AG04449 (cell line): ENCODE results near the gene RBM33.

Experiments used
- CTCF ChIA-PET: fragments of 350-600 bp; formaldehyde crosslinking; extraction: SDS; loops from one replicate; lab custom pipeline; 2021; ENCODE audit warnings: antibody characterized with exemption; lab: Yijun Ruan, JAX
- POLR2A ChIA-PET: fragments of 400-600, 350-600 bp; formaldehyde crosslinking; extraction: SDS; loops from one replicate; lab custom pipeline; 2020; ENCODE audit warnings: antibody characterized with exemption, inconsistent platforms; lab: Yijun Ruan, JAX
- DNase-seq: peaks from one replicate; pipeline ENCODE4 v3.0.0-alpha.2; 2010; ENCODE audit warnings: low read depth, low spot score
- H3K4me3 ChIP-seq: 2 replicates; pipeline ENCODE4 v1.5.1; 2011; ENCODE audit warnings: low read depth, mild to moderate bottlenecking, control low read depth, low read length
- TF ChIP-seq, protein P1 (sequence below): IDR thresholded peaks from one replicate; pipeline ENCODE4 v1.5.1; 2011; ENCODE audit warnings: mild to moderate bottlenecking, moderate library complexity, low read length, control low read depth, inconsistent platforms; ENCODE audit not compliant: insufficient read depth; ENCODE audit errors: missing control alignments

The RBM33 gene

DNA sequence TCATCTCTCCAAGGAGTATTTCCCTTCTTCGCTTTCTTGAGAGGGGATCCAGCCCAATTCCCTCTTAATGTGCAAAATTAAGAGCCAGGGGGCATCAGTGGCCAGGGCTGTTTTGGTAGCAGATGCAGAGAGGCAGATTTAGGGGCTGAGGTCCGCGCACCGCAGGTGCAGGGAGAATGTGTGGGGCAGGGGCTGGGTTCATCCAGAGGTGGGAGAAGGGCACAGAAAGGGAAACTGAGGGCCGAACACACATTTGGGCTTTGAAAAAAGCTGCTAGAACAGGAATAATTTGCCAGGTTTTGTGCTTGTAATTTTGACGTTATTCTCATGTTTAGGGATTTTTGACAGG is 174.3 kb downstream of the RBM33 start:
- no peak for DNase-seq
- no peak overlapping the region for H3K4me3 ChIP-seq
- ChIA-PET CTCF (no interaction called here), POLR2A (no interaction called here)
- TF ChIP-seq, protein P1, sequence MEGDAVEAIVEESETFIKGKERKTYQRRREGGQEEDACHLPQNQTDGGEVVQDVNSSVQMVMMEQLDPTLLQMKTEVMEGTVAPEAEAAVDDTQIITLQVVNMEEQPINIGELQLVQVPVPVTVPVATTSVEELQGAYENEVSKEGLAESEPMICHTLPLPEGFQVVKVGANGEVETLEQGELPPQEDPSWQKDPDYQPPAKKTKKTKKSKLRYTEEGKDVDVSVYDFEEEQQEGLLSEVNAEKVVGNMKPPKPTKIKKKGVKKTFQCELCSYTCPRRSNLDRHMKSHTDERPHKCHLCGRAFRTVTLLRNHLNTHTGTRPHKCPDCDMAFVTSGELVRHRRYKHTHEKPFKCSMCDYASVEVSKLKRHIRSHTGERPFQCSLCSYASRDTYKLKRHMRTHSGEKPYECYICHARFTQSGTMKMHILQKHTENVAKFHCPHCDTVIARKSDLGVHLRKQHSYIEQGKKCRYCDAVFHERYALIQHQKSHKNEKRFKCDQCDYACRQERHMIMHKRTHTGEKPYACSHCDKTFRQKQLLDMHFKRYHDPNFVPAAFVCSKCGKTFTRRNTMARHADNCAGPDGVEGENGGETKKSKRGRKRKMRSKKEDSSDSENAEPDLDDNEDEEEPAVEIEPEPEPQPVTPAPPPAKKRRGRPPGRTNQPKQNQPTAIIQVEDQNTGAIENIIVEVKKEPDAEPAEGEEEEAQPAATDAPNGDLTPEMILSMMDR = no peak

DNA sequence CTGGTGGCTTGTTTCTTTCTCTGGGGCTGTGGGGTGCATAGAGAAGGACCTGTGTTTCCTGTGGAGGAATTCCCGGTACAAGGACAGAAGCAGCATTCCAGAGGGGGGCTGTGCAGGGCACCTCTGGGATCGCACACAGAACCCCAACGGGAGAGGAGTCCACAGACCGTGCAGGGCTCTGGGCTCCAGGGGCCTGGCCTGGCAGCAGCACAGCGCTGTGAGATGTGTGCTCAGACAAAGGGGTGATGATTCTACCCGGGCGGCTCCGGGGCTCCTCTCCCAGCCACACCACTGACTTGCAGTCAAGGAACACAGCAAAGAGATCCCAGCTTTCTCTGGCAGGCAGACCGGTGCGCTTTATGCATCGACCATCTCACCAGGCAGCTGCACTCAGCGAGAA is 174.7 kb downstream of the RBM33 start:
- no peak for DNase-seq
- CTCF ChIA-PET = no interaction called here
- no peak overlapping the region for H3K4me3 ChIP-seq
- TF ChIP-seq, protein P1 = no peak
- POLR2A ChIA-PET = no interaction called here

DNA sequence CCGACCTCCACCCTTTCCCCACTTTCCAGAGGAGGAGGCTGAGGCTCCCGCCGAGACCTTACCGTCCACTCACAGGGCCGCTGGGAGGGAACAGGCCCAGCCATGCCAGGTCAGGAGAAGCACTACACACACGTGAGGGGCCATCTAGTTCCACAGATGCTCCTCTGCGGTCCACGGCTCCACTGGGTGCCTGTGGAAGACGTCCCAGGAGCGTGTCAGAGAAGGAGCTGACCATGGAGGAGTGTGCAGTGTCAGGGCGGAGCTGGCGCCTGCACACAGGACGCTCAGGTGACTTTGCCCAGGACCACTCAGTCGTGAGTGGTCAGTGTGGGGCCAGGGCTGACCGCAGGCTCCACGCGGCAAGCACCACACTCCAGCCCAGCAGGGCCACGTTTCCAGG is 175.8 kb downstream of the RBM33 start:
- POLR2A ChIA-PET = no interaction called here
- no peak for DNase-seq
- CTCF ChIA-PET = no interaction called here
- TF ChIP-seq, protein P1 = no peak
- H3K4me3 ChIP-seq = no peak overlapping the region

DNA sequence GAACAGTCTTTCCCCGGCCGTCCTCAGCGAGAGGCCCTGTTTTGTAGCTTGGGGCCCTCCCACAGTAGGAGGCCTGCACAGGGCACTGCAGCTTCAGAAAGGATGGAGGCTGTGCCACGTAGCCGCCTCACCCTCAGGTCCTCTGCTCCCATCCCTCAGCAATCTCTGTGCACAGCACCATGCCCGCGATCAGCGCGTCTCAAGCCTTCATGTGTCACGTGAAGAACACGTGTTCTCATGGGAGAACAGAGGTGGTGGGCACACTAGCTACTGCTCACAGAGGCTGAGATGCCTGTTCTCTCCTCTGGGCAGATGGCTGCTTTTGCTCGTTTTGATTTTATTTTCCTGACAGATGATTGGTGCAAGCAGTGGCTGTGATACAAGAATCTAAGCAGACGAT is 176.3 kb downstream of the RBM33 start:
- ChIA-PET POLR2A (no interaction called here), CTCF (no interaction called here)
- TF ChIP-seq, protein P1 = no peak
- no peak overlapping the region for H3K4me3 ChIP-seq
- no peak for DNase-seq

DNA sequence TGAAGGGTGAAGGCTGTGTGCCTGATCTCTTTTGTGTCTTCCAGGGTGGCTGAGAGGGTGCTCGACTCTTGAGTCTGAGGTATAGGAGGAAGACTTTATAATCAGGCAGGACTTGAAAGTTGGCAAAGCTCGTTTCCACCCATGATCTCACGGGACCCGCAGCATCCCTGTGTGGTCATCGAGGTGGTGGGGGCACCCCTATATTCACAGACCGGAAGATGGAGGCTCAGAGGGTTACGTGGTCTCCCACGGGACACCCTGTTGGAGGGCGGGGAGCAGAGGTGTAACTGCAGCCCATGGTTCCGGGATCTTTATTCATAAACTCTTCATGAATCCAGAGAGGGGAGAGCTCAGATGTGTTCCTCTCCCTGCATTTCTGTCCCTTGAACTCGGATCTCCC is 177.4 kb downstream of the RBM33 start:
- H3K4me3 ChIP-seq = no peak overlapping the region
- CTCF ChIA-PET = no interaction called here
- TF ChIP-seq, protein P1 = no peak
- POLR2A ChIA-PET = no interaction called here
- DNase-seq = no peak

DNA sequence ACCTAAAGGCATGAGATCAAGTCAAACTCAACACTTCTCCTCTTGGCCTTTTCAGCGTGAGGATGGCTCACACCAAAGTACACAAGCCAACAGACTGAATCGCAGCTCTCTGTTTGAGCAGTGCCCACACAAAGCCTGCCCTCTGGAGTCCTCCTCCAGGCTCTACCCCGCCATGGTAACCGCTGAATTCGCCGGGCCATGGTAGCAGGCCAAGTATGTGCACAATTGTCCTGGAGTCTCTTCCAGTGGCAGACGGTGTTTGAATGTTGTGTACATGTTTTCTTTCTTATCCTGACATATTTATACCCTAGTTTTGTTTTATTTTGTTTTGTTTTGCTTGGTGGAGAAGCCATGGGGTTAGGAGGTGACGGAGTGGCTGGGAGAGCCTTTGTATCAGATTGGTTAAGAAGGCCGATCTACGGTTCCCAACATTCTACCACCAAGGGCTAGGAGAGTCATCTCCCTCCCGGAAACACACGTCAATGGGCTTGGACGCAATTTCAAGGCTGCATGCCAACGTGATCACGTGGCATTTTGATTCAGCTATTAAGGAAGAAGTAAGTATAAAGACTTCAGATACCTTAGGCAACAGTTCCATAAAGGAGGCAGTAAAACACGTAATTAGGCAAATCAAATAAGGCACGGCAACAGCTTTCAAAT is 179.9 kb downstream of the RBM33 start:
- TF ChIP-seq, protein P1 = no peak

More for the DNA sequence above, 179.9 kb downstream of the RBM33 start:
- DNase-seq = no peak
- CTCF ChIA-PET = interaction anchor here (0.8 kb wide), 1 partner anchor 8 kb away, joined by 3 read pairs; no protein-coding TSS in a partner anchor
- POLR2A ChIA-PET = no interaction called here
- H3K4me3 ChIP-seq = no peak overlapping the region
